HG03565 (cell line): Measurements from ENCODE around the gene AAR2.

ENCODE experiments used
- ATAC-seq: cut with Tn5 transposase; IDR thresholded peaks from one replicate; pipeline ENCODE4 v1.9.1; 2021; ENCODE audit warnings: mild to moderate bottlenecking, moderate library complexity; ENCODE audit not compliant: unreplicated experiment

Gene AAR2

DNA sequence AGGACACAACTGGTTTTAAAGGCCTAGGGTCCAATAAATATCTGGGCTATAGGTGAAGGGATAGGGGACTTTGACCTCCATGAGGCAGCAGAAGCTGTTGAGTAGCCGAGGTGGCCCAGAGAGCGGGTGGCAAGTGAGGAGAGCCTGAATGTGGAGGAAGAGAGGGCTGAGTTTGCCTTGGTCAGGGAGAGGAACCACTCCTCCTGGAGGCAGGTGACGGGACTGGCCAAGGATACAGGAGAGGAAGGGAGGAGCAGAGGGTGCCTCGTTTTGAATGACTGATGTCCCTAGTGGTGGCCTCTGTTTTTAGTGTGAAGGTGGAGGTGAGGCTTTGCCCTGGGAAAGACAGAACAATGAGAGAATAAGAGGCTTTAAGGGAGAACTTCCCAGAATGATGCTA, 19.1 kb upstream of the AAR2 start:
- no peak for ATAC-seq

DNA sequence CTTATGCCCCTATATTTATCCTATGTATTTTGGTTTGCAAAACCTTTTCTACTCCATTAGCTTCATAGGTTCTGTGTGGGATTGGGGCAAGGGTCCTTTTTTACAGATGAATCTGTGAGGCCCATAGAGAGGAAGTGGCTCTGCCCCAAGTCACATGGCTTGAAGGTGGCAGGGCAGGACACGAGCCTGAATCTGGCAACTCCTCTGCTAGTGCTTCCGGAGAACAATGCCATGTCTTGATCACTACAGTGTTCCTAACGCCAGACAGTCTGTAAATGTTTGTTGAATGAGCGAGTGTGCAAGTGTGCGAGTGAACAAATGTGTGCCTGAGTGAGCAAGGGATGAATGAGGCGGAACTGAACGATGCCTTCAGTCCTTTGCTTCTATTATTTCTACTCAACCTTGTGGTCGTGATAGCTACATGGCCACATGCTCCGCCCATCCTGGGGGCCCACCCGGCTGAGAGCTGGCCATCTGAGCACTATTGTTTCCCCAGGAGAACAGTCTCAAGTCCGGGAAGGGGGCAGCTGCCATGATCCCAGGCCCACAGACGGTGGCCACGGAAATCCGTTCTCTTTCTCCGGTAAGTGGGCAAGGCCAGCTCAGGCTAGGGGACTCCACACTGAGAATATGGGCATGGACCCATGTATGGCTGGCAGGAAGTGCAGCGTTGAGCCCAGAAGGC, 17.8 kb upstream of the AAR2 start:
- ATAC-seq, result no peak

DNA sequence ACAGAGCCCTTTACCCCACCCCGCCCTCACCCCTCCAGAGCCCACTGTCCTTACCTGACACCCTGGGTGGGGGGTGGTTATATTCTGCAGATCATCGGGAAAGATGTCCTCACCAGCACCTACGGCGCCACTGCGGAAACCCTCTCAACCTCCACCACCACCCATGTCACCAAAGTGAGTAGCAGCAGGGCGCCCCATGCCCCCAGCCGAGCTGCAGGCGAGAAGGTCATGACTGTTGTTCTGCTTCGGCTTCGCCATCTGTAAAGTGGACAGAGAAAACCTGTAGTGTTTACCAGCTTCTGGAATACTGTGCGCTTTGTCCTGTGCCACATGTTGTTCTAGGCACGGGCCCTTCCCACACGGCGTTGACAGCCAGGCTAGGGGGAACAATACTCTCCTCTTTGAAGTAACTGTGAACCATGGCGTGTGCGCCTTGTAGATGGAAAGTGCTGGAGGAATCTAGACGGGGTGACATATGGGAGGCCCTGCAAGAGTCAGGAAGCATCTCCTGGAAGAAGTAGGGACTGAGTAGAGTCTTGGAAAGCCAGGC, 16.5 kb upstream of the AAR2 start:
- ATAC-seq, result no peak

DNA sequence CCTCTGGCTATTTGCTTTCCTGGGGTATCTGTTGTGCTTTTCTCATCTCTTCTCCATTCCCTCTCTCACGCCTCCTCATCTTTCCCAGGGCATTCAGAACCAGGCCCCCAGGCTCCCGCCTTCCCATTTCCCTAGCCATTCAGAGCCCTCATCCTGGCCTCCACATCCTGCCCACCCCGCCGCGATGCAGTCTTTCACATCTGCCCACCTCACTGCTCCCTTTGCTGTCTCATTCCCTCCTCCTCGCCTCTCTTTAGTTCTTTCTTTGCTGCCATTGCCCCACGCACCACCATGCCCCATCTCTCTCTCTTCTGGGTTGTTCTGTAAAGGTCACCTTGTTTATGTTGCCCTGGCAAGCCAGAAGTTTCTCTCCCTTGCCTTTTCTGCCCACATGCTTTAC, 10.6 kb upstream of the AAR2 start:
- ATAC-seq, result no peak

DNA sequence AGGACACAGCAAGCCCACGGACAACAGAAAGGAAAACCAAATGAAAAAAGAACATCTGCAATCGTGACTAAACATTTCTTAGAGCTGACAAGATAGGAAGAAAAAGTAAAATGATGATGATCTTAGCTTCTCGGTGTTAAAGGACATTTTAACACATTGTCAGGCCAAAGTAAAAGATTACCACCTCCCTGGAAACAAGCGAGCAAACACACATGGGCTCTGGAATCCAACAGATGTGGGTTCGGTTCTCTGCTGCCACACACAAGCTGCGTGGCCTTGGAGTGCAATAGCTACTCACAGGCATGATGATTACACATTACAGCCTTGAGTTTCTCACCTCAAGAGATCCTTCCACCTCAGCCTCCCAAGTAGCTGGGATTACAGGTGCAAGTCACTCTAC, 7.5 kb upstream of the AAR2 start:
- no peak for ATAC-seq

DNA sequence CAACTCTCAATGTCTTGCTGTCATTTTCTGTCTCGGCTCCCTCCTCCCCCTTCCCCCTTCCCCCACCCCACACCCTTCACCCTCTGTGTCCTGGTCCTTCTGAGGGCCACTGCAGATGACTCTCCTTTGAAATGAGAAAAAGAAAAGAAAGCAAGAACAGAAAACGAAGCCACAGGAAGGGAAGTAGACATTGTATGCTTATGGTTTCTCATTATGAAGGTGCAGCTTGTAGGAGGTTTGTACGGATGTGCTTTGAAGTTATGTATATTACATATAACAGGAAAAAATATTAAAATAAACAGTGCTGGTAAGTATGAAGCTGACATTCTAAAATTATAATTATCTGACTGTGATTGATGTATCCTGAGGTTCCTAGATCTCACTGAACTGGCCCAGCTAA, 6.3 kb upstream of the AAR2 start:
- ATAC-seq, result no peak

DNA sequence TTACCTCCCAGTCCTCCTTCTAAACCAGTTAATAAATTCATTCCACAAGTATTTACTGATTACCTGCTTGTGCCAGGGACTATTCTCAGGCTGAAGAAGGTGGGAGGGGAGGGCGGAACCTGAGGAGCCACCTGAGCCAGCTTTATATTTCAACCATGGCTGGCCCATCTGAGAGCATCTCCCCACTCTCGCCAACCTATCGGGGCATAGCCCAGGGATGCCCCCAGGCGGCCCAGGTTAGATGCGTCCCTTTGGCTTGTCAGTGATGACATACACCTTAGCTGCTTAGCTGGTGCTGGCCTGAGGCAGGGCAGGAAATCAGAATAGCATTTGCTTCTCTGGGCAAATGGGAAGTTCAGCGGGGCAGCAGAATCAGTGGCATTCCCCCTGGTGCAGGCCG, 4.9 kb upstream of the AAR2 start:
- ATAC-seq, result no peak

DNA sequence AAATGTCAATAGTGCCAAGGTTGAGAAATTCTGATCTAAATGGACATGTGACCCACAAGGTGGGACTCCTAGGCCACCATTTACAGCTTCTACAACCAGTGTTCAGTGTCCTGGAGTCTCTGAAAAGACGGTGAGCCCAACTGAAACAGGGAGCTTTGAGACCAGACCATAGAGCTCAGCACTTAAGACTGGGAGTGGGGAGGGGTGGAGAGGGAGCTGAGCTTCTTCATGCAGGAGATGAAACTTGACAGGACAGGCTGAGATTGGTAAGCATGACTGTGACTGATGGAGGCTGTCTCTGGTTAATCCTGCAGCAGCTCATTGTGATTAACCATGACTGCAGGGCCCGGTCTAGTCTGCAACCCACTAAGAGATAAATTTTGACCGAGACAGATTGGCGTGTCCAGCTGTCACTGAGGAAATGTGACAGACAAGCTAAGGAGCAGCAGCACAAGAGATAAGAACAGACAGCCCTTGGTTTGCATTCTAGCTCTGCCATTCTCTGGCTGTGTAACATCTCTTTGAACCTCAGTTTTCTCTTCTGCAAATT, 1.4 kb upstream of the AAR2 start:
- ATAC-seq, result no peak

DNA sequence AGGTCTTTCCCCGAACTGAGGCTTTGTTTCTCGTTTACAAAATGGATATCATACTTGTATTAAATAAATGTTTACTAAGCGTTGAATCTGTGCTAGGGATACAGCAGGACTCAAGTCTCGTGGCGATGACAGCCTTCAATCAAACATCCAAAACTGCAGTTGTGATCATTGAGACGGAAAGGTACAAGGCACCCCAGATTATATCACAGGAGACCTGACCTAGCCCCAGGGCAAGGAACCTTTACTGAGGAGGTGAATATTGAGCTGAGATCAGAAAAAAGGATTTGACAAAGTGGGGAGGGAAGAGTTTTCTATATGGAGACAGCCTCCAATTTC, 476 bp downstream of the AAR2 start:
- ATAC-seq, result no peak

DNA sequence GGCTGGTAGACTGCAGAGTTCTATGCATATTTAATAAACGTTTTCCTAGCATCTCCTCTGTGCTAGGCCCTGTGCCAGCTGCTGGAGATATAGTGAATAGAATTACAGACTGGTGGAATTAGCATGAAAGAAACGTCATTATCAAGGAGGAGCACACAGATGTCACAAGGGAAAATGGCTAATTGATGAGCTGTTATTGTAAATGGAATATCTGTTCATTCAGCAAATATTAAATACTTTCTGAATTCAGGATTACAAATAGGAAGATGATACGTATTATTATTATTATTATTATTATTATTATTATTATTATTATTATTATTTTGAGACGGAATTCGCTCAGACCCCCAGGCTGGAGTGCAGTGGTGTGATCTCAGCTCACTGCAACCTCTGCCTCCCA, 1.2 kb downstream of the AAR2 start:
- ATAC-seq, result no peak

DNA sequence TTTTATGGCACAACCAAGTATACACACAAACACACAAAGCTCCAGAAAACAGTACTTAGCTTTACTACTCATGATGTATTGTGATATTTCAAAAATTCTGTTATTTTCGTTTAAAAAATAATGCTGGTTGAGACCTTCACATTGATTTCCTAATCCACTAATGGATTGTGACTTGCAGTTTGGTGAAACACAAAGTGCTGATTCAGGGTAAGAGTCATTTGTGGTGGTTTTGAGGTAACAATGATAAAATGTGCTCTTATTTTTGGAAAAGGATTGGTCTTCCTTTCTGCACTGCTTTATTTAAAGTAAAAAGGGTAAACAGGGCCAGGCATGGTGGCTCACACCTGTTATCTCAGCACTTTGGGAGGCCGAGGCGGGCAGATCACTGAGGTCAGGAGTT, 1.9 kb downstream of the AAR2 start:
- no peak for ATAC-seq

DNA sequence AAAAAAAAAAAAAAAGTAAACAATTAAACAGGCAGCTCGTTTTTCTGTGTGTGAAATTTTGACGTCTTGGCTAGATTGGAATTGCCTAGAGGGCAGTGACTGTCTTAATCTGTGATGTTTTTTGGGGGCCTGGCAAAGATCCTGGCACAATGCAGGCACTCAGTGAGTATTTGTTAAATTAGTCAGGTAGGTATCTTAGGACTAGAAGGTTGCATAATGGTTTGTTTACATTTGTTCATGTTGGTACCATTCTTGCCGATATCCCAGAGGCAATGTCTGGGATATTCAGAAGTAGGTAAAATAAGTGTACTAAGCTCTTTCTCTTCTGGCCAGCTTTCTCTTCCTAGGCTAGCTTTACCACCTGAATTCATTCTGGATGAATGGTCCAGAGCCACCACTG, 2.5 kb downstream of the AAR2 start:
- ATAC-seq, result no peak

DNA sequence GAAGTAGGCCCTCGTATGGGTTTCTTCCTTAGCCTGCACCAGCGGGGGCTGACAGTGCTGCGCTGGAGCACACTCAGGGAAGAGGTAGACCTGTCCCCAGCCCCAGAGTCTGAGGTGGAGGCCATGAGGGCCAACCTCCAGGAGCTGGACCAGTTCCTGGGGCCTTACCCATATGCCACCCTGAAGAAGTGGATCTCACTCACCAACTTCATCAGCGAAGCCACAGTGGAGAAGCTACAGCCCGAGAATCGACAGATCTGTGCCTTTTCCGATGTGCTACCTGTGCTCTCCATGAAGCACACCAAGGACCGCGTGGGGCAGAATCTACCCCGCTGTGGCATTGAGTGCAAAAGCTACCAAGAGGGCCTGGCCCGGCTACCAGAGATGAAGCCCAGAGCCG, 3.8 kb downstream of the AAR2 start:
- no peak for ATAC-seq

DNA sequence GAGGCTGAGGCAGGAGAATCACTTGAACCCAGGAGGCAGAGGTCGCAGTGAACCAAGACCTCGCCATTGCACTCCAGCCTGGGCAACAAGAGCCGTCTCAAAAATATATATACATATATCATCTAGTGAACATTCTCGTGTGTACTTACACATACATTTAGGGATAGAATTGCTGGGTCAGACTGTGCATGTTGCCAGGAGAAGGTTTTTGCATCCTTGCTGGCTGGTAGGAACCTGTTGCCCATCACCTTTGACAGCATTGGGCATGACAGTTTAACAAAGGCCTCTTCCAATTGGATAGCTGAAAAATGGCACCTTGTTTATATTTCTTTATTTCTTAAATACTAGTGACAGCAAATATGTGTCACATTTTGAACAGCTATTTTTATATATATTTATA, 5.4 kb downstream of the AAR2 start:
- ATAC-seq, result no peak

DNA sequence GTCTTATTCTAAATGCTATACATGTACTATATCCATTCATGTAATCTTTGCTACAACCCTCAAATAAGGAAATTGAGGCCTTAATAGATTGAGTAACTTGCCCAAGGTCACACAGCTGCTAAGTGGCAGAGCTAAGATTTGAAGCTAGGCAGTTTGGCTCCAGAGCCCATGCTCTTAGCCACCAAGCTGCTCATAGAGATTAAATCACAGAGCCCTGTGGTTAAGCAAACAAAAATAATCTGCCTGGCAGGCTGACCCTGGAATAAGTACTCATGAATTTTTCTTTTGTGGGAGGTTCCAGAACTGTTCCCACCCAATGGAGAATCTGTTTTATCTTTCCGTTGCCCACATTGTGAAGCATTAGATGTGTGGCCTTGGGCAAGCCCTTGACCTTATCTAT, 7.4 kb downstream of the AAR2 start:
- no peak for ATAC-seq

DNA sequence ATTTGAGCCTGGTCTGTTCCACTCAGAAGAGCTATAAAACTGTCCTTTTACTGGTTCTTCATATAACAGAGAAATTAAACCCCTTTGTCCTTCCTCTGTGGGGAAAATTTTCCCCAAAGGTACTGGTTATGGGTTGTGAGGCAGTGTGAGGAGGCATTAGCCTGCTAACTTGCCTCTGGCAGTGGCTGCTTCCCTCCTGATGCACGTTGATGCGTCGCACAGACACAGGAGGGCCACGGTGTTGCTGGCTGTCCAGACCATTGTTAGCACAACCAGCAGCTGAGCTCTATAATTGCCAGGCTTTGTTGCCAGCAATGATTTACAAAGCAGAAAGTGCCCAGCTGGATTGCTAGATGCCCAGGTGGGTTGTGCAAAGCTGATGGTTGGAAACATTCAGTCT, 10.1 kb downstream of the AAR2 start:
- ATAC-seq, result no peak

DNA sequence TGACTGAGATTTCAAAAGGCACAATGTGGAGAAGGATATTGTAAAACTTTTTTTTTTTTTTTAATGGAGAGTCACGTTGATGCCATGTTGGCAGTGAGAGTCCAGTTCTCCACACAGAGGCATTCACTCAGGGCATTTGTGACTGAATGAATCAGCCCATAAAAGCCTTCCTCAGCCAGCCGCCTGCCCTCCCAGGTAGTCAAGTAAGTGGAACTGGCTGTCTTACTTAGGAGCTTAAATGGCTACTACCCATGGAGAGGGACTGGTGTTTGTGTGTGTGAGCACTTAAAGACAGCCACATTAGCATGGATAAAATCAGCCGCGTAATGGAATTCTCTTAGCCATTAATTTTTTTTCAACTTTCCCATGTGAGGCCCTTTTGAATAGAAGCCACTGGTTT, 12.6 kb downstream of the AAR2 start:
- ATAC-seq, result no peak

DNA sequence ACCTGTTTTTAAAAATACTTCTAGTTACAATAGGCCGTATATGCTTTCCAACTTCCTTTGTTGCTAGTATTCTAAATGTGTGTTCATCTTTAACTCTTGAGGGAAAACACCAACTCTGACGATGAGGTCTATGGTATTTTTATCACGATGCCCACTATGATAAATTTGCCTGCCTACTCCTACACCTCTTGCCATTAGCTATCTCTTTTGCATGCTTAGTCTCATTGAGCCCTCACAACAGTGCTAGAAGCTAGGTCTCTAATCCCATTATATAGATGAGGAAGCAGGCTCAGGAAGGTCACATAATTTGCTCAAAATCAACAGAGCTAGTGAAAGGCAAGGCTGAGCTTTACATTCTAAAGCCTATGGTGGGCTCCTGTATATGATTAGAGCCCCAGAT, 13.2 kb downstream of the AAR2 start:
- ATAC-seq, result no peak

DNA sequence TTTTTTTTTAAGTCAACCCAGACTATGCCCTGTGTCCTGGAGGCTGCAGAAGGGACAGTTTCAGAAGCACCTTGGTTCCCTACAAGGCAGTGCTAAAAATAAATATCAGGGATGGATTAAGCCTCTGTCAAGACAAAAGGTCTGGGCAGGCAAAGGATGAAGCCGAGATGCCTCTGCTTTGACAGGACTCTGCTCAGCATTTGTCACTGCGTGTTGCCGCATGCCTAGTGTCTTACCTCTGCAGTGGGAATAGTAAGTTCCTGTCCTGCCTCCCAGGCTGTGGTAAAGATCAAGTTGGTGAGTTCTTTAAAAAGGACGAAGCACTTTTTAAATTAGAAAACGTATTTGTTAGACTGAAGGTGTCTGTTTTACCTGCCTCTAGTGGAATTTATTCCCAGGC, 15.1 kb downstream of the AAR2 start:
- no peak for ATAC-seq

DNA sequence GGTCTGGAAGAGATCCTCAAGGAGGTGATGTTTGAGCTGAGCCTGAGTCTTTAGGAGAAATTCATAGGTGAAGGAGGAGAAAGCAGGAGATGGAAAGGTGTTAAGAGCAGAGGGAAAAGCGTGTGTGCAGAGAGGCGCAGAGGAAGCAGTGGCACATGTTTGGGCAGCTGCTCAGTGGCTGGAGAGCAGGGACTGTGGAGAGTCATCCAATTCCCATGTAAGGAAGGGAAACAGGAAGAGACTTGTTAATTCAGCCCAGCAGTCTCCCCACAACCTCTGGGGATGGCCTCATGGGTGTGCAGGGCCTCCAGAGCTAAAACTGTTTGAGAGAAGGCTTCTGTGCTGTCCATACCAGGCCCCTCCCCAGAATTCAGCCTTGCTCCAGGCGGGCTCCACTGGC, 16.2 kb downstream of the AAR2 start:
- no peak for ATAC-seq

DNA sequence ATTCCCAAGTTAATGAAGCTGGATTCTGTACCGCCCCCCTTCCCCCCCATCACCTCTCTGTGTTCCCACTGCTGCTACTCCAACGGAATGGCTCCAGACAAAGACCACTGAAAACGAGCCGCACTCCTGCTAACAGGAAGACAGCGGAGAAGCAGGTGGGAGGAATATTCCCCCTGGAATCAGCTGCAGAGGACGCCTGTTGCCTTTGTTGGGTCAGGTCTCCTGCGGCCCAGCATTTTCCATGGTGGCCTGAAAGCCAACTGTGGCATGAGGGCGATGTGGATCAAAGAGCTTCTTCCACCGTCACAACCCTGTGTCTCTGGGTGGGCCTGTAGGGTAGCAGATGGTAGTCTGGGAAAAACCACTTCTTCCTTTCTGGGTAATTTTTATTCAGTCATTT, 16.8 kb downstream of the AAR2 start:
- no peak for ATAC-seq

DNA sequence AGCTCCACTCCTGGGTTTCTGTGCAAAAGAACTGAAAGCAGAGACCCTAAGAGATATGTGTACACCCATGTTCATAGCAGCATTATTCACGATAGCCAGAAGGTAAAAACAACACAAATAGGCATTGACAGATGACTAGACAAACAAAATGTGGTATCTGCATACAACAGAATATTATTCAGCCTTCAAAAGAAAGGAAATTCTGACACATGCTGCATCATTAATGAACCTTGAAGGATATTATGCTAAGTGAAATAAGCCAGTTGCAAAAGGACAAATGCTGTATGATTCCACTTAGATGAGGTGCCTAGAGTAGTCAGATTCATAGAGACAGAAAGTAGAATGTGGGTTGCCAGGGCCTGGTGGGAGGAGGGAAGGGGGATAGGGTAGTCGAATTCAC, 17.8 kb downstream of the AAR2 start:
- no peak for ATAC-seq

DNA sequence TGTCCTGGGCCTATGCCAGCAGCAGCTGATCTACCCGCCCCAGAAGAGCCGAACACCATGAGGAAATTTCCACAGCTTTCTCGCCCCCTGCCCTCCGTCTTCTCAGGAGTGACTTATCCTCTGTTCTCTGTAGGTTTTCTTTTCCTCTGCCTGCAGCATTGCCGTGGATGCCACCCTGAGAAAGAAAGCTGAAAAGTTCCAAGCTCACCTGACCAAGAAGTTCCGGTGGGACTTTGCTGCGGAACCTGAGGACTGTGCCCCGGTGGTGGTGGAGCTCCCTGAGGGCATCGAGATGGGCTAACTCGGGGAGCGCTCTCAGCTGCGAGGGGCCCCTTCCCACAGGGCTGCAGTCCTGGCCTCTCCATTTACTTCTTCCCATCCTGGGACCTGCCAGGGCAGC, 19.2 kb downstream of the AAR2 start:
- ATAC-seq, result no peak
